Activated gamma-delta T cell treated with anti-CD3 and anti-CD28 coated beads, Interleukin-2, amount 50 U/mL, for 16 hours (primary cell): ENCODE data around the gene SHC4.
"Not testable (repeated sequence)": the region's sequence is repeated elsewhere in the genome, so short reads cannot be mapped to it uniquely, and the experiment has no call there.

Experiments used
- DNase-seq: peaks from one replicate; pipeline ENCODE4 v3.0.0-alpha.2; 2020; ENCODE audit warnings: low read depth

The SHC4 gene

GRCh38 chr15:48883699-48884098, 80.0 kb downstream of the SHC4 start:
- DNase-seq: no peak

GRCh38 chr15:48880070-48880634, 83.6 kb downstream of the SHC4 start:
- no peak for DNase-seq

- DNase-seq: peak; percentile 82
Observed at GRCh38 chr15:48877630-48878595, 85.8 kb downstream of the SHC4 start, which contains the start of gene EID1. EID1 (plus strand) TSS chr15:48878134; CDS start chr15:48878177, 43 bp downstream.

- DNase-seq: no peak
Observed at GRCh38 chr15:48876057-48876456, 87.7 kb downstream of the SHC4 start.

GRCh38 chr15:48875241-48875960, 88.3 kb downstream of the SHC4 start:
- no peak for DNase-seq

- DNase-seq: no peak
Observed at GRCh38 chr15:48872632-48873031, 91.1 kb downstream of the SHC4 start.

- DNase-seq: no peak
Observed at GRCh38 chr15:48871542-48871941, 92.2 kb downstream of the SHC4 start.

GRCh38 chr15:48869966-48870365, 93.8 kb downstream of the SHC4 start:
- no peak for DNase-seq

GRCh38 chr15:48868536-48868935, 95.2 kb downstream of the SHC4 start:
- no peak for DNase-seq

- DNase-seq: no peak
Observed at GRCh38 chr15:48868023-48868422, 95.7 kb downstream of the SHC4 start.

GRCh38 chr15:48866141-48866563, 97.6 kb downstream of the SHC4 start:
- DNase-seq: no peak

- DNase-seq: no peak
Observed at GRCh38 chr15:48865370-48866079, 98.2 kb downstream of the SHC4 start.

- no peak for DNase-seq
Observed at GRCh38 chr15:48862705-48863104, 101.0 kb downstream of the SHC4 start.

- peak; percentile 6 for DNase-seq
Observed at GRCh38 chr15:48861813-48862431, 101.8 kb downstream of the SHC4 start.

- no peak for DNase-seq
Observed at GRCh38 chr15:48859426-48859825, 104.3 kb downstream of the SHC4 start.

- no peak for DNase-seq
Observed at GRCh38 chr15:48858401-48858800, 105.3 kb downstream of the SHC4 start.

GRCh38 chr15:48856942-48857341, 106.8 kb downstream of the SHC4 start:
- DNase-seq: no peak

- no peak for DNase-seq
Observed at GRCh38 chr15:48855501-48856440, 107.9 kb downstream of the SHC4 start.

GRCh38 chr15:48854434-48854833, 109.3 kb downstream of the SHC4 start:
- not testable (repeated sequence) for DNase-seq

- no peak for DNase-seq
Observed at GRCh38 chr15:48851956-48852355, 111.8 kb downstream of the SHC4 start.
